ENCODE data around the gene PRIMA1.

- TF ChIP-seq, protein P1, sequence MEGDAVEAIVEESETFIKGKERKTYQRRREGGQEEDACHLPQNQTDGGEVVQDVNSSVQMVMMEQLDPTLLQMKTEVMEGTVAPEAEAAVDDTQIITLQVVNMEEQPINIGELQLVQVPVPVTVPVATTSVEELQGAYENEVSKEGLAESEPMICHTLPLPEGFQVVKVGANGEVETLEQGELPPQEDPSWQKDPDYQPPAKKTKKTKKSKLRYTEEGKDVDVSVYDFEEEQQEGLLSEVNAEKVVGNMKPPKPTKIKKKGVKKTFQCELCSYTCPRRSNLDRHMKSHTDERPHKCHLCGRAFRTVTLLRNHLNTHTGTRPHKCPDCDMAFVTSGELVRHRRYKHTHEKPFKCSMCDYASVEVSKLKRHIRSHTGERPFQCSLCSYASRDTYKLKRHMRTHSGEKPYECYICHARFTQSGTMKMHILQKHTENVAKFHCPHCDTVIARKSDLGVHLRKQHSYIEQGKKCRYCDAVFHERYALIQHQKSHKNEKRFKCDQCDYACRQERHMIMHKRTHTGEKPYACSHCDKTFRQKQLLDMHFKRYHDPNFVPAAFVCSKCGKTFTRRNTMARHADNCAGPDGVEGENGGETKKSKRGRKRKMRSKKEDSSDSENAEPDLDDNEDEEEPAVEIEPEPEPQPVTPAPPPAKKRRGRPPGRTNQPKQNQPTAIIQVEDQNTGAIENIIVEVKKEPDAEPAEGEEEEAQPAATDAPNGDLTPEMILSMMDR (IDR thresholded peaks at IDR 0.05): no peak
- no peak for TF ChIP-seq MXI1 (IDR thresholded peaks at IDR 0.05; ENCODE audit: low read depth, low read length)
- no peak for TF ChIP-seq RXRA (IDR thresholded peaks at IDR 0.05; ENCODE audit: borderline replicate concordance, low read depth)
- no peak for TF ChIP-seq TAF1 (IDR thresholded peaks at IDR 0.05; ENCODE audit: borderline replicate concordance, low read depth, low read length)
- TF ChIP-seq GABPA (IDR thresholded peaks at IDR 0.05; ENCODE audit: low read depth): no peak
- TF ChIP-seq YY1 (IDR thresholded peaks at IDR 0.05; ENCODE audit: low read depth): no peak
- TF ChIP-seq EP300 (IDR thresholded peaks at IDR 0.05; ENCODE audit: borderline replicate concordance in 1 of 2, low read depth in 1 of 2, low read length in 1 of 2): no peak
- no peak for TF ChIP-seq TCF12 (IDR thresholded peaks at IDR 0.05)
- TF ChIP-seq SMC3 (IDR thresholded peaks at IDR 0.05; ENCODE audit: low read depth, low read length): no peak
These were observed 44.8 kb downstream of the PRIMA1 start for GRCh38 chr14:93743270-93744060.

All from SK-N-SH (cell line).